ENCODE measurements around the gene LPCAT3.

GRCh38 chr12:7004287-7004803, 13.9 kb downstream of the LPCAT3 start:
- TF ChIP-seq CTCF (conservative IDR thresholded peaks at IDR 0.05) (no peak), ZFX (IDR thresholded peaks at IDR 0.05) (no peak)
